Lung (tissue), 12 donors: ENCODE data around the gene USP33. TPM values are rescaled to one million over a fixed set of nuclear protein-coding genes. Genes with fewer than 3 reads are reported as not detected.

Experiments
- ATAC-seq: fragments of 200-7000 bp; cut with Tn5 transposase; one replicate; pipeline ENCODE4 v1.9.1; 2020; ENCODE audit warnings: moderate number of reproducible peaks; ENCODE audit not compliant: insufficient read depth, low FRiP score
- DNase-seq, 3 donors: peaks; one replicate each; pipeline ENCODE4 v3.0.0-alpha.2; 2013 to 2017
- H3K27ac ChIP-seq, 2 donors: one replicate each; pipeline ENCODE4 v1.5.1; 2013; ENCODE audit warnings: mild to moderate bottlenecking in 2 of 2, moderate library complexity in 2 of 2, control low read depth in 1 of 2, inconsistent platforms in 1 of 2, low read depth in 1 of 2, low read length in 1 of 2
- H3K27me3 ChIP-seq, 3 donors: one replicate each; pipeline ENCODE4 v1.5.1; 2013; ENCODE audit warnings: low read length in 2 of 3; ENCODE audit not compliant: control insufficient read depth in 3 of 3, insufficient read depth in 3 of 3
- H3K36me3 ChIP-seq, 4 donors: one replicate each; pipeline ENCODE4 v1.5.1; 2013; ENCODE audit warnings: low read length in 4 of 4, mild to moderate bottlenecking in 1 of 4, moderate library complexity in 1 of 4; ENCODE audit not compliant: control insufficient read depth in 4 of 4, insufficient read depth in 4 of 4
- H3K4me1 ChIP-seq, 5 donors: one replicate each; pipeline ENCODE4 v1.5.1; 2013; ENCODE audit warnings: low read length in 5 of 5, mild to moderate bottlenecking in 2 of 5, moderate library complexity in 1 of 5; ENCODE audit not compliant: control insufficient read depth in 5 of 5, insufficient read depth in 5 of 5
- H3K4me3 ChIP-seq: one replicate; pipeline ENCODE4 v1.5.1; 2013; ENCODE audit warnings: mild to moderate bottlenecking, control low read depth, moderate library complexity
- H3K9ac ChIP-seq, 2 donors: one replicate each; pipeline ENCODE4 v1.5.1; 2013; ENCODE audit warnings: low read length in 2 of 2, control low read depth in 1 of 2; ENCODE audit not compliant: insufficient read depth in 1 of 2
- H3K9me3 ChIP-seq, 4 donors: one replicate each; pipeline ENCODE4 v1.5.1; 2013; ENCODE audit warnings: low read length in 3 of 4, mild to moderate bottlenecking in 1 of 4, moderate library complexity in 1 of 4; ENCODE audit not compliant: control insufficient read depth in 4 of 4, insufficient read depth in 3 of 4
- WGBS, 2 donors: extraction: QIAGEN DNeasy Blood & Tissue Kit; methylation state at CpG; one replicate each; pipeline ENCODE4 v1.1.7; 2013; 5-methylcytosine and 5-hydroxymethylcytosine counted together
- polyA plus RNA-seq, 2 donors: library from polyadenylated mRNA; stranded (reverse); fragments of 200-250 nt; gene quantifications; one replicate each; pipeline ENCODE4 v1.2.1, GENCODE V29; 2013
- total RNA-seq, 2 donors: library from RNA; depleted of rRNA in 1 of 2; stranded (reverse); fragments of >200 nt in 1 of 2; gene quantifications; one replicate each; pipeline ENCODE4 v1.2.1, GENCODE V29; 2014 to 2021
- TF ChIP-seq, protein P1 (sequence below): IDR thresholded peaks from 2 replicates; pipeline ENCODE4 v1.5.1; 2012; ENCODE audit warnings: mild to moderate bottlenecking; ENCODE audit errors: control extremely low read depth, extremely low read depth
- donor health status: control.
- donor health status: control.
- donor health status: Bipolar disorder and iron deficiency.
- donor health status: healthy.
- donor health status: DM: yes; HTN: yes; CAD: no.

USP33 gene
- total and polyA plus RNA-seq, 4 donors = 21.9 to 171 (median 40.6) TPM

DNA sequence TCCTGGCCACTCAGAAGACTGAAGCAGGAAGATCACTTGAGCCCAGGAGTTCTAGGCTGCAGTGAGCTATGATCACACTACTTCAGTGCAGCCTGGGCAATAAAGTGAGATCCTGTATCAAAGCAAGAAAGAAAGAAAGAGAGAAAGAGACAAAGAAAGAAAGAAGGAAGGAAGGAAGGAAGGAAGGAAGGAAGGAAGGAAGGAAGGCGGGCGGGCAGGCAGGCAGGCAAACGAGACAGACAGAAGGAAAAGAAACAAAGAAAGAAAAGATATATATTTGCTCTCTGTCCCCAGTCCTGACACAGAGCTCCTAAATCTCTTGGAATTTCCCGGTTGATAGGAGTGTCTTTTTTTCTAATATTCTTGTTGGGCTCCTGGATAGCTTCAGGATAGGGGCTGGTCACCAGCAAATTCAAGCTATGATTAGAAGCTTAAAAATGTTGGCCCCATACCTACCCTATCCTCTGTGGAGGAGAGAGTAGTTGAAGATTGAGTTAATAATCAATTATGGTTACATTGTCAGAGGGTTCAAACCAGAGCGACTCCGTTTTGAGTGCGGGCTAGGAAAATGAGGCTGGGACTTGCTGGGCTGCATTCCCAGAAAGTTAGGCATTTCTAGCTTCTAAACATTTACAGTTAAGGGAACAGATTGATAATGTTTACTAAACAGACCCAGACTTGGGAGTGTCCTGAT lies 16.5 kb upstream of the USP33 start:
- no peak overlapping the region for H3K27ac ChIP-seq
- ATAC-seq = no peak
- TF ChIP-seq, protein P1, sequence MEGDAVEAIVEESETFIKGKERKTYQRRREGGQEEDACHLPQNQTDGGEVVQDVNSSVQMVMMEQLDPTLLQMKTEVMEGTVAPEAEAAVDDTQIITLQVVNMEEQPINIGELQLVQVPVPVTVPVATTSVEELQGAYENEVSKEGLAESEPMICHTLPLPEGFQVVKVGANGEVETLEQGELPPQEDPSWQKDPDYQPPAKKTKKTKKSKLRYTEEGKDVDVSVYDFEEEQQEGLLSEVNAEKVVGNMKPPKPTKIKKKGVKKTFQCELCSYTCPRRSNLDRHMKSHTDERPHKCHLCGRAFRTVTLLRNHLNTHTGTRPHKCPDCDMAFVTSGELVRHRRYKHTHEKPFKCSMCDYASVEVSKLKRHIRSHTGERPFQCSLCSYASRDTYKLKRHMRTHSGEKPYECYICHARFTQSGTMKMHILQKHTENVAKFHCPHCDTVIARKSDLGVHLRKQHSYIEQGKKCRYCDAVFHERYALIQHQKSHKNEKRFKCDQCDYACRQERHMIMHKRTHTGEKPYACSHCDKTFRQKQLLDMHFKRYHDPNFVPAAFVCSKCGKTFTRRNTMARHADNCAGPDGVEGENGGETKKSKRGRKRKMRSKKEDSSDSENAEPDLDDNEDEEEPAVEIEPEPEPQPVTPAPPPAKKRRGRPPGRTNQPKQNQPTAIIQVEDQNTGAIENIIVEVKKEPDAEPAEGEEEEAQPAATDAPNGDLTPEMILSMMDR = no peak

GRCh38 chr1:77768006-77768405 lies 8.4 kb upstream of the USP33 start:
- Histone ChIP-seq H3K9me3 (no peaks in the 10 kb centered on the region), H3K27me3 (no peaks in the 10 kb centered on the region), H3K9ac (no peak overlapping the region), H3K4me3 (no peak overlapping the region), H3K36me3 (no peaks in the 10 kb centered on the region), H3K4me1 (no peaks in the 10 kb centered on the region), H3K27ac (no peak overlapping the region)
- TF ChIP-seq, protein P1 = no peak
- no peak for DNase-seq
- ATAC-seq = no peak
- WGBS, 2 donors = 69 to 93% methylated on average over 4 of the region's 4 CpGs

More for the DNA sequence above, 16.5 kb upstream of the USP33 start:
- DNase-seq = no peak
- 55 to 64% methylated on average over 7 of the region's 7 CpGs for WGBS, 2 donors
- no peak overlapping the region for H3K4me3 ChIP-seq
- no peaks in the 10 kb centered on the region for H3K36me3 ChIP-seq
- H3K9me3 ChIP-seq = no peaks in the 10 kb centered on the region
- H3K4me1 ChIP-seq = peaks cover 0 to 12% (median 0%) of the 10 kb centered on the region in 5 donors
- no peak overlapping the region for H3K9ac ChIP-seq
- no peaks in the 10 kb centered on the region for H3K27me3 ChIP-seq

DNA sequence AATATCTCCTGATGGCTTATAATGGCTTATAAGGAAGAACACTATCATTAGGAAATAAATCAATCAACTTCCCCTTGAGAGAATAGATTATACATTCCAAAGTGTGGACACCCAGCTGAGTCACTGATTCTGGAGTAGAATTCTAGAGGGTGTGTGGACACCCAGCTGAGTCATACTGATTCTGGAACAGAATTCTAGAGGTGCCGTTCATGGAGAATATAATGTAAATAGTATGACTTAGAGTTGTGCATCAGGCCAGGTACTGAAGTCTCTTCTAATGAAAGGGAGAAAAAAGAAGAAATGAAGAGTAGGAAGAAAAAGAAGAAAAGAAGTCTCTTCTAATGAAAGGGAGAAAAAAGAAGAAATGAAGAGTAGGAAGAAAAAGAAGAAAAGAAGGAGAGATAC lies 2.4 kb upstream of the USP33 start:
- ATAC-seq (no peak), DNase-seq (no peak)
- H3K27me3 ChIP-seq = no peaks in the 10 kb centered on the region
- H3K9ac ChIP-seq = no peak overlapping the region
- TF ChIP-seq, protein P1 = no peak
- no peaks in the 10 kb centered on the region for H3K9me3 ChIP-seq
- H3K4me1 ChIP-seq = peaks cover 0 to 18% (median 5%) of the 10 kb centered on the region in 5 donors
- 30 to 58% methylated on average over 1 of the region's 1 CpG for WGBS, 2 donors
- H3K36me3 ChIP-seq = peaks cover 0 to 8% (median 0%) of the 10 kb centered on the region in 4 donors
- no peak overlapping the region for H3K27ac ChIP-seq
- H3K4me3 ChIP-seq = no peak overlapping the region
